H1 (cell line): Measurements from ENCODE around the gene PBOV1. TPM values are rescaled to one million over a fixed set of nuclear protein-coding genes. Genes with fewer than 3 reads are reported as not detected.

ENCODE experiments used
- CTCF ChIA-PET: fragments of 300-600 bp; sonication (Branson Sonifier 250); formaldehyde crosslinking; loops from one replicate; lab custom pipeline; 2021; ENCODE audit not compliant: partially characterized antibody; lab: Charles Lee
- POLR2A ChIA-PET: fragments of 300-600 bp; sonication (Branson Sonifier 250); formaldehyde crosslinking; loops from one replicate; lab custom pipeline; 2021; ENCODE audit warnings: inconsistent platforms; ENCODE audit not compliant: partially characterized antibody; lab: Charles Lee
- DNase-seq, 2 experiments: peaks; one replicate each; pipeline versions ENCODE4 v3.0.0 to v3.0.0-alpha.2; 2010 to 2022; ENCODE audit warnings: low spot score in 2 of 2, low read depth in 1 of 2, mixed read lengths in 1 of 2
- FAIRE-seq: peaks from 2 replicates; lab custom pipeline; 2011; peaks lifted over from hg19 to GRCh38; lab: Jason Lieb, UNC
- H2AFZ ChIP-seq: 2 replicates; pipeline ENCODE4 v1.8.1; 2012; ENCODE audit warnings: low read length, inconsistent platforms
- H2AK5ac ChIP-seq: 2 replicates; pipeline ENCODE4 v1.6.1; 2013; ENCODE audit warnings: low read depth, low read length
- H2BK120ac ChIP-seq: replicated peaks from 2 replicates; pipeline ENCODE3; 2013; ENCODE audit warnings: low read depth, low read length, inconsistent platforms
- H2BK12ac ChIP-seq: 2 replicates; pipeline ENCODE4 v1.6.1; 2013; ENCODE audit warnings: low read depth, low read length
- H2BK15ac ChIP-seq: 2 replicates; pipeline ENCODE4 v1.6.1; 2013; ENCODE audit warnings: low read length
- H2BK20ac ChIP-seq: 2 replicates; pipeline ENCODE4 v1.6.1; 2013; ENCODE audit warnings: low read length
- H2BK5ac ChIP-seq: 2 replicates; pipeline ENCODE4 v1.6.1; 2013; ENCODE audit warnings: low read depth, low read length
- H3K14ac ChIP-seq: 2 replicates; pipeline ENCODE4 v1.6.1; 2013; ENCODE audit warnings: inconsistent platforms; ENCODE audit not compliant: insufficient read length
- H3K18ac ChIP-seq: 2 replicates; pipeline ENCODE4 v1.6.1; 2013; ENCODE audit warnings: low read length; ENCODE audit errors: extremely low read depth
- H3K23ac ChIP-seq: 2 replicates; pipeline ENCODE4 v1.6.1; 2013; ENCODE audit warnings: inconsistent platforms; ENCODE audit not compliant: insufficient read length
- H3K23me2 ChIP-seq: 2 replicates; pipeline ENCODE4 v1.6.1; 2013; ENCODE audit warnings: low read depth, low read length
- H3K27ac ChIP-seq: 2 replicates; pipeline ENCODE4 v1.6.1; 2011; ENCODE audit warnings: low read depth, low read length, inconsistent platforms
- H3K27me3 ChIP-seq, 4 experiments: replicated peaks in 1 of 4; 1 replicate in 1 of 4; 2 replicates in 3 of 4; pipeline versions ENCODE4 v1.6.1 to v1.8.1; 2011 to 2013; ENCODE audit warnings: low read length in 3 of 4, mild to moderate bottlenecking in 3 of 4, inconsistent platforms in 2 of 4, mixed read lengths in 2 of 4, moderate library complexity in 1 of 4; ENCODE audit not compliant: control insufficient read depth in 3 of 4, insufficient read depth in 3 of 4; ENCODE audit errors: extremely low read depth in 1 of 4
- H3K36me3 ChIP-seq, 4 experiments: 2 replicates each; pipeline versions ENCODE4 v1.6.1 to v1.8.1; 2011 to 2013; ENCODE audit warnings: mild to moderate bottlenecking in 4 of 4, low read length in 3 of 4, moderate library complexity in 2 of 4, control low read depth in 1 of 4, inconsistent platforms in 1 of 4; ENCODE audit not compliant: insufficient read depth in 4 of 4, control insufficient read depth in 2 of 4
- H3K4ac ChIP-seq: replicated peaks from 2 replicates; pipeline ENCODE3; 2013; ENCODE audit warnings: low read length, low read depth, mixed read lengths, inconsistent platforms; ENCODE audit not compliant: insufficient read length
- H3K4me1 ChIP-seq, 4 experiments: replicated peaks in 1 of 4; 1 replicate in 1 of 4; 2 replicates in 3 of 4; pipeline versions ENCODE4 v1.6.1 to v1.8.1; 2011 to 2013; ENCODE audit warnings: low read length in 3 of 4, inconsistent platforms in 2 of 4, mixed read lengths in 1 of 4; ENCODE audit not compliant: insufficient read depth in 4 of 4, control insufficient read depth in 3 of 4
- H3K4me2 ChIP-seq, 2 experiments: 2 replicates each; pipeline versions ENCODE4 v1.6.1 to v1.8.1; 2011 to 2013; ENCODE audit warnings: low read depth in 2 of 2, low read length in 2 of 2, control low read depth in 1 of 2, inconsistent platforms in 1 of 2, mild to moderate bottlenecking in 1 of 2; ENCODE audit not compliant: insufficient read depth in 1 of 2
- H3K4me3 ChIP-seq, 4 experiments: fragments of 200-600, 300-600 bp in 1 of 4; sonication (generic), shearing (Covaris generic), sonication (Bioruptor Twin) in 1 of 4; 2 replicates each; pipeline versions ENCODE4 v1.5.1 to v1.8.1; 2011 to 2016; ENCODE audit warnings: low read length in 4 of 4, low read depth in 3 of 4, control low read depth in 2 of 4, inconsistent platforms in 2 of 4, mild to moderate bottlenecking in 2 of 4, mixed read lengths in 1 of 4, moderate library complexity in 1 of 4; ENCODE audit not compliant: insufficient read depth in 2 of 4; ENCODE audit errors: extremely low read depth in 1 of 4
- H3K56ac ChIP-seq: replicated peaks from 2 replicates; pipeline ENCODE3; 2013; ENCODE audit warnings: low read depth, mild to moderate bottlenecking, mixed read lengths, low read length, inconsistent platforms; ENCODE audit not compliant: insufficient read length
- H3K79me1 ChIP-seq: 2 replicates; pipeline ENCODE4 v1.6.1; 2013; ENCODE audit warnings: low read depth, low read length, control low read depth
- H3K79me2 ChIP-seq, 2 experiments: 2 replicates each; pipeline versions ENCODE4 v1.6.1 to v1.8.1; 2012 to 2013; ENCODE audit warnings: low read length in 2 of 2, mild to moderate bottlenecking in 2 of 2, inconsistent platforms in 1 of 2; ENCODE audit not compliant: insufficient read depth in 2 of 2, control insufficient read depth in 1 of 2
- H3K9ac ChIP-seq, 4 experiments: replicated peaks in 1 of 4; 1 replicate in 1 of 4; 2 replicates in 3 of 4; pipeline versions ENCODE4 v1.6.1 to v1.8.1; 2011 to 2013; ENCODE audit warnings: low read depth in 3 of 4, low read length in 3 of 4, control low read depth in 2 of 4, mild to moderate bottlenecking in 2 of 4, moderate library complexity in 2 of 4, inconsistent platforms in 1 of 4; ENCODE audit errors: extremely low read depth in 1 of 4
- H3K9me3 ChIP-seq, 2 experiments: 2 replicates each; pipeline versions ENCODE4 v1.6.1 to v1.8.1; 2012 to 2013; ENCODE audit warnings: mild to moderate bottlenecking in 2 of 2, moderate library complexity in 2 of 2, control low read depth in 1 of 2, inconsistent platforms in 1 of 2, low read depth in 1 of 2, low read length in 1 of 2, mixed read lengths in 1 of 2; ENCODE audit not compliant: insufficient read depth in 2 of 2
- H4K20me1 ChIP-seq, 2 experiments: replicated peaks in 1 of 2; 2 replicates each; pipeline versions ENCODE3 to v1.8.1; 2011 to 2013; ENCODE audit warnings: inconsistent platforms in 2 of 2, low read length in 2 of 2, mild to moderate bottlenecking in 1 of 2; ENCODE audit not compliant: insufficient read depth in 2 of 2, control insufficient read depth in 1 of 2
- H4K5ac ChIP-seq: 2 replicates; pipeline ENCODE4 v1.6.1; 2013; ENCODE audit warnings: low read length, low read depth, mixed read lengths, inconsistent platforms; ENCODE audit not compliant: insufficient read length
- H4K8ac ChIP-seq: 2 replicates; pipeline ENCODE4 v1.8.0; 2013; ENCODE audit warnings: mild to moderate bottlenecking, moderate library complexity, low read length, inconsistent platforms; ENCODE audit not compliant: insufficient read depth; ENCODE audit errors: extremely low read depth
- H4K91ac ChIP-seq: replicated peaks from 2 replicates; pipeline ENCODE3; 2013; ENCODE audit warnings: low read length, mixed read lengths, inconsistent platforms; ENCODE audit not compliant: insufficient read length
- CREB1 ChIP-seq: IDR thresholded peaks from 2 replicates; pipeline ENCODE4 v1.6.1; 2012; ENCODE audit warnings: inconsistent platforms
- FOSL1 ChIP-seq: IDR thresholded peaks from 2 replicates; pipeline ENCODE4 v1.6.1; 2011; ENCODE audit warnings: mild to moderate bottlenecking, low read depth, low read length, moderate library complexity; ENCODE audit not compliant: insufficient read depth
- HDAC2 ChIP-seq, 2 experiments: fragments of 300-600 bp in 1 of 2; sonication (generic) in 1 of 2; IDR thresholded peaks; 2 replicates each; pipeline ENCODE4 v1.6.1; 2011 to 2012; ENCODE audit warnings: low read depth in 2 of 2, low read length in 2 of 2, mild to moderate bottlenecking in 2 of 2, moderate library complexity in 2 of 2, borderline replicate concordance in 1 of 2, inconsistent platforms in 1 of 2
- JUN ChIP-seq: IDR thresholded peaks from 2 replicates; pipeline ENCODE4 v1.6.1; 2011; ENCODE audit warnings: low read depth, mild to moderate bottlenecking, improper control_type of control experiment, low read length
- MAFK ChIP-seq: IDR thresholded peaks from 2 replicates; pipeline ENCODE4 v1.6.1; 2012; ENCODE audit warnings: low read depth, mild to moderate bottlenecking, improper control_type of control experiment, low read length
- NRF1 ChIP-seq: IDR thresholded peaks from 2 replicates; pipeline ENCODE4 v1.6.1; 2011; ENCODE audit warnings: mild to moderate bottlenecking, low read depth, low read length, improper control_type of control experiment
- RFX5 ChIP-seq: IDR thresholded peaks from 2 replicates; pipeline ENCODE4 v1.6.1; 2011; ENCODE audit warnings: low read depth, low read length, improper control_type of control experiment, borderline replicate concordance
- SIN3A ChIP-seq, 2 experiments: IDR thresholded peaks in 1 of 2; conservative IDR thresholded peaks in 1 of 2; 2 replicates each; pipeline ENCODE4 v1.6.1; 2011 to 2012; ENCODE audit warnings: low read length in 2 of 2, improper control_type of control experiment in 1 of 2, low read depth in 1 of 2, mild to moderate bottlenecking in 1 of 2
- SIRT6 ChIP-seq: IDR thresholded peaks from one replicate; pipeline ENCODE4 v1.7.1; 2012; ENCODE audit warnings: low read length, inconsistent platforms
- SP1 ChIP-seq: IDR thresholded peaks from 2 replicates; pipeline ENCODE4 v1.6.1; 2011; ENCODE audit warnings: low read depth, low read length
- SUZ12 ChIP-seq: fragments of 200-600 bp; sonication (generic); IDR thresholded peaks from 2 replicates; pipeline ENCODE4 v1.6.1; 2012; ENCODE audit warnings: mild to moderate bottlenecking, inconsistent platforms, low read length, moderate library complexity, mixed read lengths
- WGBS, 2 experiments: shearing (Covaris generic) in 1 of 2; methylation state at CpG; one replicate each; pipeline versions ENCODE4 v1.1.6 to v1.1.7; 2013 to 2015; ENCODE audit warnings: low lambda C conversion rate in 2 of 2, mixed read lengths in 2 of 2, inconsistent platforms in 1 of 2, low coverage in 1 of 2, missing lambda C conversion rate in 1 of 2; ENCODE audit not compliant: insufficient replicate concordance in 2 of 2, insufficient coverage in 1 of 2, insufficient read length in 1 of 2; ENCODE audit errors: extremely low coverage in 1 of 2, missing lambda C conversion rate in 1 of 2; 5-methylcytosine and 5-hydroxymethylcytosine counted together
- long read RNA-seq, 2 experiments: library from RNA in 1 of 2; library from capped mRNA in 1 of 2; stranded (forward); transcript quantifications; one replicate each; pipeline ENCODE4 v2.0.0, GENCODE V29; 2021; ENCODE audit warnings: inconsistent platforms in 1 of 2
- polyA minus RNA-seq, 3 experiments: library from RNA; depleted of rRNA, polyadenylated mRNA; stranded (reverse); fragments of >200 nt; gene quantifications; 1 replicate in 2 of 3; 2 replicates in 1 of 3; pipeline ENCODE4 v1.2.3, GENCODE V29; 2011
- polyA plus RNA-seq, 7 experiments: library from polyadenylated mRNA; depleted of rRNA in 3 of 7; stranded (reverse) in 5 of 7; unstranded in 2 of 7; fragments of >200 nt in 5 of 7; fragments of 200-250 nt in 2 of 7; gene quantifications; 1 replicate in 5 of 7; 2 replicates in 1 of 7; 4 replicates in 1 of 7; pipeline versions ENCODE4 v1.2.1 to v1.2.3, GENCODE V29; 2011 to 2013; ENCODE audit warnings: missing spikeins in 2 of 7, mixed read lengths in 2 of 7
- total RNA-seq: library from RNA; stranded (reverse); fragmentation: NEBNext Ultra II Directional; extraction: Animal tissue kit (Norgen Biotek cat#: 25700); gene quantifications from 2 replicates; pipeline ENCODE4 v1.2.1, GENCODE V29; 2021
- TF ChIP-seq, protein P1 (sequence below): IDR thresholded peaks from 2 replicates; pipeline ENCODE4 v1.6.1; 2012; ENCODE audit warnings: inconsistent platforms

Gene PBOV1
- not detected in 2 replicates for total RNA-seq
- polyA plus RNA-seq (2011; rRNA removed), result not detected in 2 replicates
- not detected for polyA plus RNA-seq (2011; cell fraction: cytosol; rRNA removed)
- polyA plus RNA-seq (2011; cell fraction: nucleus; rRNA removed), result not detected
- not detected in 4 replicates for polyA plus RNA-seq (2012, experiment 1 of 2)
- polyA plus RNA-seq (2012, experiment 2 of 2), result not detected
- not detected for polyA plus RNA-seq (2013, experiment 1 of 2)
- not detected for polyA plus RNA-seq (2013, experiment 2 of 2)
- not detected in 2 replicates for polyA minus RNA-seq (2011; rRNA and poly(A)+ RNA removed)
- not detected for polyA minus RNA-seq (2011; cell fraction: cytosol; rRNA and poly(A)+ RNA removed)
- 0.20 TPM for polyA minus RNA-seq (2011; cell fraction: nucleus; rRNA and poly(A)+ RNA removed)
- long read RNA-seq, experiment 1, result 0 reads
- long read RNA-seq, experiment 2, result 0 reads

GRCh38 chr6:138218449-138218848 is at the start of gene PBOV1:
TSS of gene PBOV1 (minus strand) at chr6:138218491. CDS start at chr6:138218395, 96 bp downstream.
- CTCF ChIA-PET, result interaction anchor here (0.7 to 1.3 kb wide), 6 partner anchors 11 to 792 kb away, joined by 3 read pairs; no protein-coding TSS in a partner anchor
- Histone ChIP-seq H2BK120ac (no peak within 1 kb of the TSS), H3K56ac (no peak within 1 kb of the TSS), H3K18ac (no peak within 1 kb of the TSS), H3K4me1 (no peaks in the 10 kb centered on the region), H2BK20ac (no peak within 1 kb of the TSS), H3K27me3 (no peaks in the 10 kb centered on the region), H3K9me3 (no peaks in the 10 kb centered on the region; a peak in 1 of 4 replicates), H2AFZ (no peak within 1 kb of the TSS), H3K23ac (no peak within 1 kb of the TSS), H3K36me3 (no peaks in the 10 kb centered on the region), H3K27ac (no peak within 1 kb of the TSS), H2BK15ac (no peak within 1 kb of the TSS), H3K79me1 (no peaks in the 10 kb centered on the region), H3K4me3 (no peak within 1 kb of the TSS), H2BK12ac (no peak within 1 kb of the TSS), H3K4me2 (no peak within 1 kb of the TSS), H3K4ac (no peak within 1 kb of the TSS), H4K5ac (no peak within 1 kb of the TSS), H3K23me2 (peaks cover 2% of the 10 kb centered on the region; the same call in 1 of the 2 replicates), H2BK5ac (no peak within 1 kb of the TSS), H3K79me2 (no peaks in the 10 kb centered on the region), H4K91ac (no peak within 1 kb of the TSS), H4K20me1 (no peaks in the 10 kb centered on the region), H3K14ac (no peak within 1 kb of the TSS), H4K8ac (no peak within 1 kb of the TSS), H2AK5ac (no peak within 1 kb of the TSS), H3K9ac (no peak within 1 kb of the TSS)
- WGBS, 2 experiments, result 87% methylated on average over 2 of the region's 2 CpGs; no CpG with 5 or more reads in 1 of the 2 experiments
- no peak for FAIRE-seq
- POLR2A ChIA-PET, result no interaction called here
- DNase-seq, result no peak
- TF ChIP-seq SUZ12, result no peak
- no peak for TF ChIP-seq HDAC2 (IDR thresholded peaks at IDR 0.05; ENCODE audit: borderline replicate concordance in 1 of 2, low read depth in 2 of 2, low read length in 2 of 2)
- no peak for TF ChIP-seq NRF1
- no peak for TF ChIP-seq SP1
- no peak for TF ChIP-seq FOSL1
- TF ChIP-seq SIN3A (conservative IDR thresholded peaks at IDR 0.05 in 1 of 2, IDR thresholded peaks at IDR 0.05 in 1 of 2; ENCODE audit: low read depth in 1 of 2, low read length in 2 of 2), result no peak
- TF ChIP-seq SIRT6, result no peak
- TF ChIP-seq, protein P1, sequence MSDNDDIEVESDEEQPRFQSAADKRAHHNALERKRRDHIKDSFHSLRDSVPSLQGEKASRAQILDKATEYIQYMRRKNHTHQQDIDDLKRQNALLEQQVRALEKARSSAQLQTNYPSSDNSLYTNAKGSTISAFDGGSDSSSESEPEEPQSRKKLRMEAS, result no peak
- TF ChIP-seq JUN, result no peak
- no peak for TF ChIP-seq RFX5
- TF ChIP-seq CREB1, result no peak
- TF ChIP-seq MAFK, result no peak
